GM23248 (cell line): ENCODE measurements around the gene NCL.

Experiments used
- EZH2 ChIP-seq: fragments of 200-600 bp; sonication (generic); IDR thresholded peaks from 2 replicates; pipeline ENCODE4 v1.6.1; 2018; ENCODE audit warnings: antibody characterized with exemption, mild to moderate bottlenecking; ENCODE audit not compliant: insufficient read depth, poor library complexity, severe bottlenecking
- EZH2phosphoT487 ChIP-seq: fragments of 200-600 bp; sonication (generic); IDR thresholded peaks from 2 replicates; pipeline ENCODE4 v1.6.1; 2018; ENCODE audit warnings: antibody characterized with exemption, moderate library complexity, mild to moderate bottlenecking, low read depth; ENCODE audit not compliant: insufficient read depth

- TF ChIP-seq EZH2 (no peak), EZH2phosphoT487 (no peak)
These were observed 7.2 kb downstream of the NCL start for GRCh38 chr2:231457101-231457500.
